Spleen (tissue), 11 donors: ENCODE measurements around the gene PVALB. TPM values are rescaled to one million over a fixed set of nuclear protein-coding genes. Genes with fewer than 3 reads are reported as not detected.

Experiments
- DNase-seq: peaks from one replicate; pipeline ENCODE4 v3.0.0-alpha.2; 2020
- H3K27ac ChIP-seq, 8 donors: fragments of 200-600 bp; sonication (generic) in 7 of 8; 1 replicate in 4 of 8; 2 replicates in 4 of 8; pipeline versions ENCODE4 v1.5.0 to v1.8.0; 2016 to 2021; ENCODE audit warnings: inconsistent platforms in 4 of 8, mild to moderate bottlenecking in 4 of 8, moderate library complexity in 1 of 8
- H3K27me3 ChIP-seq, 7 donors: fragments of 200-600 bp; sonication (generic) in 6 of 7; replicated peaks in 1 of 7; 1 replicate in 4 of 7; 2 replicates in 3 of 7; pipeline versions ENCODE4 v1.5.0 to v1.8.0; 2016 to 2021; ENCODE audit warnings: inconsistent platforms in 3 of 7, mild to moderate bottlenecking in 1 of 7
- H3K36me3 ChIP-seq, 6 donors: fragments of 200-600 bp; sonication (generic) in 5 of 6; 1 replicate in 4 of 6; 2 replicates in 2 of 6; pipeline versions ENCODE4 v1.5.0 to v1.8.0; 2016 to 2021; ENCODE audit warnings: inconsistent platforms in 2 of 6
- H3K4me1 ChIP-seq, 6 donors: fragments of 200-600 bp; sonication (generic) in 5 of 6; 1 replicate in 3 of 6; 2 replicates in 3 of 6; pipeline versions ENCODE4 v1.5.0 to v1.8.0; 2016 to 2021; ENCODE audit warnings: inconsistent platforms in 3 of 6
- H3K4me3 ChIP-seq, 8 donors: fragments of 200-600 bp; sonication (generic) in 7 of 8; 1 replicate in 4 of 8; 2 replicates in 4 of 8; pipeline versions ENCODE4 v1.5.0 to v1.8.0; 2016 to 2021; ENCODE audit warnings: inconsistent platforms in 4 of 8, mild to moderate bottlenecking in 4 of 8, moderate library complexity in 2 of 8
- H3K9me3 ChIP-seq, 8 donors: fragments of 200-600 bp; sonication (generic) in 7 of 8; 1 replicate in 4 of 8; 2 replicates in 4 of 8; pipeline versions ENCODE4 v1.5.0 to v1.8.0; 2016 to 2021; ENCODE audit warnings: inconsistent platforms in 4 of 8
- POLR2A ChIP-seq, 3 donors: fragments of 450-650 bp; IDR thresholded peaks; one replicate each; pipeline ENCODE4 v1.5.1; 2017; ENCODE audit warnings: antibody characterized with exemption in 3 of 3, mild to moderate bottlenecking in 1 of 3
- POLR2AphosphoS5 ChIP-seq, 3 donors: sonication (generic); formaldehyde crosslinking; IDR thresholded peaks; one replicate each; pipeline ENCODE4 v1.5.1; 2017; ENCODE audit warnings: antibody characterized with exemption in 3 of 3
- WGBS, 5 donors: extraction: QIAGEN DNeasy Blood & Tissue Kit in 3 of 5; methylation state at CpG; one replicate each; pipeline versions ENCODE4 v1.1.5 to v1.1.7; 2013 to 2018; 5-methylcytosine and 5-hydroxymethylcytosine counted together
- intact Hi-C: fragments of 100-400 bp; cut with DNase I; formaldehyde crosslinking; loops from one replicate; pipeline ENCODE4 v1.15.0; 2023; ENCODE audit warnings: low total_unique reads
- polyA plus RNA-seq, 3 donors: library from polyadenylated mRNA; stranded (reverse); fragments of 200-250 nt; gene quantifications; one replicate each; pipeline ENCODE4 v1.2.1, GENCODE V29; 2013
- total RNA-seq, 7 donors: library from RNA; depleted of rRNA in 3 of 7; stranded (reverse); fragments of >200 nt in 3 of 7; fragmentation: NEBNext Ultra II Directional in 4 of 7; extraction: Animal tissue kit (Norgen Biotek cat#: 25700) in 4 of 7; gene quantifications; one replicate each; pipeline versions ENCODE4 v1.1.0 to v1.2.1, GENCODE V29; 2016 to 2021
- TF ChIP-seq, protein P1 (sequence below), 11 experiments: fragments of 200-600 bp in 7 of 11; fragments of 450-650 bp in 4 of 11; sonication (generic) in 4 of 11; IDR thresholded peaks in 8 of 11; conservative IDR thresholded peaks in 3 of 11; 1 replicate in 7 of 11; 2 replicates in 4 of 11; pipeline versions ENCODE4 v1.4.0 to v1.8.0; 2016 to 2021; ENCODE audit warnings: antibody characterized with exemption in 11 of 11, inconsistent platforms in 4 of 11, mild to moderate bottlenecking in 1 of 11
- donor health status: healthy with polysubstance abuse.
- donor health status: DM: no; HTN: no; CAD: no; lungs with moderate emphysema.
- donor health status: DM: no; HTN: no; CAD: no.
- donor health status: Bipolar disorder and iron deficiency.
- donor health status: healthy.
- donor health status: DM: no; HTN: no; CAD: no.
- donor health status: DM: yes; HTN: yes; CAD: no.

PVALB gene
- total and polyA plus RNA-seq, 10 donors: 0.52 to 3.2 (median 1.00) TPM; not detected in 2

DNA sequence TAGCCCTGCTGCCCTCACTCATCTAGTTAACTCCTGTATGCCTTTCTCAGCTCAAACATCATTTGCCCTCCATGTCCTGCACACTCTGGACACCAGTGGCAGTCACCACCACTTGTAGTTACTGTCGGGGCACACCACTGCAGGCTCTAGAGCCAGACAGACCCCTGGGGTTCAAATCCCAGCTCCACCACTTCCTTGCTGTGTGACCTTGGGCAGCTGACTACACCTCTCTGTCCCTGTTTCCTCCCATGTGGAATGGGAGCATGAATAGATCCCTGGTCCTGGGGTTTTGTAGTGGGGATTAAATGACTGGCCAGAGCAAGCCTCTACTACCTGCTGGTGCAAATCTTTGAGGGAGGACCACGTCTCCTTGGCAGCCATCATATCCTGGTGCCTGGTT, 33.1 kb downstream of the PVALB start:
- Histone ChIP-seq H3K4me1 (peaks cover 4 to 13% (median 9%) of the 10 kb centered on the region in 6 donors), H3K4me3 (no peak overlapping the region), H3K27ac (no peak overlapping the region), H3K36me3 (no peaks in the 10 kb centered on the region), H3K27me3 (peaks cover 0 to 15% (median 0%) of the 10 kb centered on the region in 7 donors), H3K9me3 (no peaks in the 10 kb centered on the region)
- DNase-seq: no peak
- 77 to 95% (median 83%) methylated on average over 2 of the region's 2 CpGs for WGBS, 5 donors
- TF ChIP-seq POLR2A (IDR thresholded peaks at IDR 0.05) (no peak), POLR2AphosphoS5 (IDR thresholded peaks at IDR 0.05) (no peak)
- TF ChIP-seq, protein P1, sequence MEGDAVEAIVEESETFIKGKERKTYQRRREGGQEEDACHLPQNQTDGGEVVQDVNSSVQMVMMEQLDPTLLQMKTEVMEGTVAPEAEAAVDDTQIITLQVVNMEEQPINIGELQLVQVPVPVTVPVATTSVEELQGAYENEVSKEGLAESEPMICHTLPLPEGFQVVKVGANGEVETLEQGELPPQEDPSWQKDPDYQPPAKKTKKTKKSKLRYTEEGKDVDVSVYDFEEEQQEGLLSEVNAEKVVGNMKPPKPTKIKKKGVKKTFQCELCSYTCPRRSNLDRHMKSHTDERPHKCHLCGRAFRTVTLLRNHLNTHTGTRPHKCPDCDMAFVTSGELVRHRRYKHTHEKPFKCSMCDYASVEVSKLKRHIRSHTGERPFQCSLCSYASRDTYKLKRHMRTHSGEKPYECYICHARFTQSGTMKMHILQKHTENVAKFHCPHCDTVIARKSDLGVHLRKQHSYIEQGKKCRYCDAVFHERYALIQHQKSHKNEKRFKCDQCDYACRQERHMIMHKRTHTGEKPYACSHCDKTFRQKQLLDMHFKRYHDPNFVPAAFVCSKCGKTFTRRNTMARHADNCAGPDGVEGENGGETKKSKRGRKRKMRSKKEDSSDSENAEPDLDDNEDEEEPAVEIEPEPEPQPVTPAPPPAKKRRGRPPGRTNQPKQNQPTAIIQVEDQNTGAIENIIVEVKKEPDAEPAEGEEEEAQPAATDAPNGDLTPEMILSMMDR (IDR thresholded peaks at IDR 0.05 in 8 of 11, conservative IDR thresholded peaks at IDR 0.05 in 3 of 11): no peak
- intact Hi-C loops: loop anchor here (5.0 kb wide), 2 partner anchors 74 to 194 kb away; no protein-coding TSS in a partner anchor

DNA sequence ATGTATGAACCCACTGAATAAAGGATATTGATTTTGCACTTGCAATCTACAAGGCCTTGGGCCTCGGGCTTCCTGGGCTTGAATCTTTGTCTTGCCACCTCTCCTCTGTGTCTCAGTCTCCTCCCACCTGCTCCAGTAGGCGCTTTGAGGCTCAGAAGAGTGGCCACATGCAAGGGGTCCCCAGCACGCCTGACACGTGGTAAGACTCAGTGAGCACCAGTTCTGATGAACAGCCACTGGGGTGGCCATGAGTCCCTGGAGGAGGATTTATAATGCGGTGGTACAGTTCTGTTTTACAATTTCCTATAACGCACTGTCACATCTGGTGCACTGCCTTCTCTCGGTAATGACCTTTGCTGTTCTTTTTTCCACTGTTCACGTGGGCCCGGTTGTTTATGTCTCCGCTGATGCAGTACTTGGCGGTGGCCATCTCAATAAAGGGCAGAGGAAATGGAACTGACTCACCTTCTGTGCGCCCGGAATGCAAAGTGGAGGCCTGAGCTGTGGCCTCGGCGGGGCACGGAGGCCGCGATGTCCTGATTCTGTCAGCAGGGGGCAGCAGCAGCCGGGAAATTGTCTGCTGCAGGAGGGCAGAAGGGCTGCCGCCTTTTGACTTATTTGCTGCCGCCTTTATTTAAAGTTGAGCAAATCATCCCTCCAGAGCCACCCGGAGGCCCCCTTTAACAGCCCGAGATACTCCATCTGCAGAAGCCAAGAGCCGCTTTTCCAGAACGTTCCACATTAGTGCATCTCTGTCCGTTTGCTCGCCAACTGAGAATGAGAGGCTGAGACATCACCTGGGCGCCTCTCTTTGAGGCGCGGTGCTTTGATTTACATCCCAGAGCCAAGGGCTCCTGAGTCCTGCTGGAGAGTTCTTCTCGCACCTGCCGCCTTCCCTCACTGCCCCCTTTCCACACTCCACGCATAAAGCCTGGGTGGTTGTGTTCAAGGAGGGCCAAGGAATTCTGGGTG, 34.9 kb downstream of the PVALB start:
- Histone ChIP-seq H3K9me3 (no peaks in the 10 kb centered on the region), H3K4me3 (no peak overlapping the region), H3K27ac (peak overlapping the region in 4 of 8 donors; percentile 21 to 66 (median 36)), H3K4me1 (peaks cover 4 to 18% (median 10%) of the 10 kb centered on the region in 6 donors), H3K36me3 (no peaks in the 10 kb centered on the region), H3K27me3 (peaks cover 0 to 15% (median 0%) of the 10 kb centered on the region in 7 donors)
- intact Hi-C loops: loop anchor here (5.0 kb wide), 2 partner anchors 75 to 195 kb away; no protein-coding TSS in a partner anchor
- TF ChIP-seq, protein P1 (IDR thresholded peaks at IDR 0.05 in 8 of 11, conservative IDR thresholded peaks at IDR 0.05 in 3 of 11): peak; percentile 92 to 99 (median 97)
- TF ChIP-seq POLR2A (IDR thresholded peaks at IDR 0.05): no peak
- TF ChIP-seq POLR2AphosphoS5 (IDR thresholded peaks at IDR 0.05): peak; percentile 51 to 74 (median 65)
- WGBS, 5 donors: 24 to 26% (median 25%) methylated on average over 33 of the region's 33 CpGs
- DNase-seq: peak; percentile 95

DNA sequence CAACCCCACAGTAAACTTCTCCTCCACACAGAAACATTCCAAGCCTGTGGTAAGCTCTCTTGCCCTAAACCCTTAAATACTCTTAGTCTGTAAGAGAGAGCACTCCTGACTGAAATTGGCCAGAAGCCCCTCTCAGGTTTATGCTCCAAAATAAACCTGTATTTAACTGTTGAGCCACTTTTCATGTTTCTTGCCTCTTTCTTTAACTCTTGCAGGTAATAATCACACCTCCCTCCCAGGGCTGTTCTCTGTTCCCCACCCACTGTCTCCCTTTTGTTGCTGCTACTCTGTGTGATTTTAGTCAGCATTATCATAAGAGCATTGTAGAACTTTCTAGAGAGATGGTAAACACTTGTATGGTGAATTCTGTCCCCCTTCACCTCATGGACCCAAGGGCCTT, 38.8 kb downstream of the PVALB start:
- no peak overlapping the region for H3K4me3 ChIP-seq
- H3K4me1 ChIP-seq: peaks cover 4 to 43% (median 30%) of the 10 kb centered on the region in 6 donors
- DNase-seq: no peak
- H3K9me3 ChIP-seq: no peaks in the 10 kb centered on the region
- H3K27me3 ChIP-seq: no peaks in the 10 kb centered on the region
- intact Hi-C loops: no loop called here
- TF ChIP-seq, protein P1 (IDR thresholded peaks at IDR 0.05 in 8 of 11, conservative IDR thresholded peaks at IDR 0.05 in 3 of 11): no peak
- TF ChIP-seq POLR2A (IDR thresholded peaks at IDR 0.05) (no peak), POLR2AphosphoS5 (IDR thresholded peaks at IDR 0.05) (no peak)
- H3K36me3 ChIP-seq: no peaks in the 10 kb centered on the region
- H3K27ac ChIP-seq: no peak overlapping the region

DNA sequence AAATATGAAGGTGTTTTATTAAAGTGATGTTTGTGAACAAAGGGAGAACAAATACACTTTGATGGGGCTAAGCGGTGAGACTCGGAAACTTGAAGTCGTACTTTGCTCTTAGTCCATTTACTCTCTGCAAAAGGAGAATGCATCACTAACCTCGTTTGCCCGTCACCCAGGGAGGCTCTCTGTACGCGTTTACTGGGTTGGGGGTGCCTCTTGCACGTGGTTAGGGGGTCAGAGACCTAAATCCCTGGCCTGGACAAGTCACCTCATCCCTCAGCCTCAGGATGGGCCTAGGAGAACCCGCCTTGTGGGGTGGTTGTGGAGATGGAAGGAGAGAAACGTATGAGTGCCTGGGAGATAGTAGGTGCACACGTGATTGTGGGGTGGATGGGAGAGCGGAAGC, 40.1 kb downstream of the PVALB start:
- Histone ChIP-seq H3K36me3 (peaks cover 0 to 11% (median 4%) of the 10 kb centered on the region in 6 donors), H3K27me3 (no peaks in the 10 kb centered on the region), H3K4me1 (peaks cover 0 to 34% (median 23%) of the 10 kb centered on the region in 6 donors), H3K4me3 (peak overlapping the region in 6 of 8 donors; percentile 9 to 93 (median 56)), H3K27ac (peak overlapping the region in 7 of 8 donors; percentile 41 to 95 (median 64)), H3K9me3 (no peaks in the 10 kb centered on the region)
- no peak for TF ChIP-seq POLR2AphosphoS5 (IDR thresholded peaks at IDR 0.05)
- TF ChIP-seq, protein P1 (IDR thresholded peaks at IDR 0.05 in 8 of 11, conservative IDR thresholded peaks at IDR 0.05 in 3 of 11): no peak
- TF ChIP-seq POLR2A (IDR thresholded peaks at IDR 0.05): no peak
- 69 to 76% (median 71%) methylated on average over 12 of the region's 12 CpGs for WGBS, 5 donors
- DNase-seq: no peak
- intact Hi-C loops: no loop called here
